Caco-2 (cell line): ENCODE data around the gene SMOC2. TPM values are rescaled to one million over a fixed set of nuclear protein-coding genes. Genes with fewer than 3 reads are reported as not detected.

Experiments
- BruUV-seq: library from RNA; stranded (reverse); fragments of 400-500 nt; replicated peaks from 2 replicates; lab custom pipeline; 2021; lab: Mats Ljungman, UMichigan
- CTCF ChIA-PET: fragments of 300-600 bp; sonication (Branson Sonifier 250); formaldehyde crosslinking; loops from one replicate; lab custom pipeline; 2022; ENCODE audit warnings: antibody characterized with exemption; lab: Charles Lee
- POLR2A ChIA-PET: fragments of 300-600 bp; sonication (Branson Sonifier 250); formaldehyde crosslinking; loops from one replicate; lab custom pipeline; 2022; ENCODE audit warnings: antibody characterized with exemption; lab: Charles Lee
- DNase-seq, 2 experiments: peaks; one replicate each; pipeline versions ENCODE4 v3.0.0 to v3.0.0-alpha.2; 2020 to 2022
- H3K27me3 ChIP-seq: replicated peaks from 2 replicates; pipeline ENCODE4 v1.6.0; 2011; ENCODE audit warnings: low read length; ENCODE audit not compliant: control insufficient read depth, insufficient read depth
- H3K36me3 ChIP-seq: 2 replicates; pipeline ENCODE4 v1.5.1; 2011; ENCODE audit warnings: low read length; ENCODE audit not compliant: control insufficient read depth, insufficient read depth
- H3K4me1 ChIP-seq: fragments of 250-450 bp; sonication (Bioruptor Pico); 2 replicates; pipeline ENCODE4 v1.5.1; 2020; ENCODE audit warnings: mild to moderate bottlenecking
- H3K4me3 ChIP-seq: 2 replicates; pipeline ENCODE4 v1.5.1; 2011; ENCODE audit warnings: low read depth, mild to moderate bottlenecking, control low read depth, low read length
- H3K9me3 ChIP-seq: fragments of 250-450 bp; sonication (Bioruptor Pico); 2 replicates; pipeline ENCODE4 v1.5.1; 2020; ENCODE audit warnings: mild to moderate bottlenecking, moderate library complexity
- H3K27ac Mint-ChIP-seq: one replicate; pipeline ENCODE4 v1.8.0; 2022; ENCODE audit warnings: mixed read lengths; ENCODE audit not compliant: unreplicated experiment
- H3K27me3 Mint-ChIP-seq: one replicate; pipeline ENCODE4 v1.8.0; 2022; ENCODE audit warnings: mixed read lengths; ENCODE audit not compliant: insufficient read depth, unreplicated experiment
- H3K36me3 Mint-ChIP-seq: one replicate; pipeline ENCODE4 v1.8.0; 2022; ENCODE audit warnings: mild to moderate bottlenecking, mixed read lengths; ENCODE audit not compliant: insufficient read depth, unreplicated experiment
- H3K4me1 Mint-ChIP-seq: one replicate; pipeline ENCODE4 v1.8.0; 2022; ENCODE audit warnings: low read depth, mixed read lengths; ENCODE audit not compliant: unreplicated experiment
- H3K4me3 Mint-ChIP-seq: one replicate; pipeline ENCODE4 v1.8.0; 2022; ENCODE audit warnings: mild to moderate bottlenecking, moderate library complexity, mixed read lengths; ENCODE audit not compliant: unreplicated experiment
- H3K9me3 Mint-ChIP-seq: one replicate; pipeline ENCODE4 v1.8.0; 2022; ENCODE audit warnings: mixed read lengths; ENCODE audit not compliant: unreplicated experiment
- CTCF ChIP-seq, 2 experiments: fragments of 200-600 bp in 1 of 2; IDR thresholded peaks; 1 replicate in 1 of 2; 2 replicates in 1 of 2; pipeline versions ENCODE4 v1.5.1 to v1.8.0; 2011 to 2022; ENCODE audit warnings: antibody characterized with exemption in 1 of 2, control low read depth in 1 of 2, inconsistent platforms in 1 of 2, low read depth in 1 of 2, low read length in 1 of 2, mild to moderate bottlenecking in 1 of 2, moderate library complexity in 1 of 2; ENCODE audit not compliant: insufficient read depth in 1 of 2, severe bottlenecking in 1 of 2, unreplicated experiment in 1 of 2
- intact Hi-C: fragments of 100-400 bp; cut with micrococcal nuclease; formaldehyde crosslinking; loops from one replicate; pipeline ENCODE4 v1.10.0; 2022; ENCODE audit not compliant: unreplicated experiment
- total RNA-seq: library from RNA; stranded (reverse); gene quantifications from 2 replicates; pipeline ENCODE4 v1.2.3, GENCODE V29; 2022

SMOC2 gene
- total RNA-seq, 1 experiment from 2014 or later: 2.8 TPM

GRCh38 chr6:168532070-168532469 lies 91.1 kb downstream of the SMOC2 start:
- CTCF ChIA-PET: no interaction called here

GRCh38 chr6:168533414-168533813 lies 92.4 kb downstream of the SMOC2 start:
- ChIA-PET POLR2A (no interaction called here), CTCF (no interaction called here)
- Mint-ChIP-seq H3K4me3 (no peak overlapping the region), H3K27ac (no peak overlapping the region), H3K27me3 (no peaks in the 10 kb centered on the region), H3K4me1 (no peaks in the 10 kb centered on the region), H3K9me3 (no peaks in the 10 kb centered on the region), H3K36me3 (no peaks in the 10 kb centered on the region)
- Histone ChIP-seq H3K36me3 (no peaks in the 10 kb centered on the region), H3K4me3 (no peak overlapping the region), H3K27me3 (no peaks in the 10 kb centered on the region), H3K4me1 (no peaks in the 10 kb centered on the region), H3K9me3 (no peaks in the 10 kb centered on the region)
- intact Hi-C loops: no loop called here
- DNase-seq: no peak
- no TSS peak for BruUV-seq
- no peak for TF ChIP-seq CTCF (IDR thresholded peaks at IDR 0.05; ENCODE audit: insufficient read depth in 1 of 2, low read depth in 1 of 2, low read length in 1 of 2, severe bottlenecking in 1 of 2, unreplicated experiment in 1 of 2)

More at GRCh38 chr6:168532070-168532469, 91.1 kb downstream of the SMOC2 start:
- no peaks in the 10 kb centered on the region for H3K36me3 Mint-ChIP-seq
- Histone ChIP-seq H3K4me3 (no peak overlapping the region), H3K36me3 (no peaks in the 10 kb centered on the region), H3K9me3 (no peaks in the 10 kb centered on the region), H3K27me3 (no peaks in the 10 kb centered on the region), H3K4me1 (no peaks in the 10 kb centered on the region)
- H3K4me1 Mint-ChIP-seq: no peaks in the 10 kb centered on the region
- no peak for TF ChIP-seq CTCF (IDR thresholded peaks at IDR 0.05; ENCODE audit: insufficient read depth in 1 of 2, low read depth in 1 of 2, low read length in 1 of 2, severe bottlenecking in 1 of 2, unreplicated experiment in 1 of 2)
- no peak for DNase-seq
- no peak overlapping the region for H3K27ac Mint-ChIP-seq
- no peaks in the 10 kb centered on the region for H3K27me3 Mint-ChIP-seq
- intact Hi-C loops: no loop called here
- BruUV-seq: no TSS peak
- POLR2A ChIA-PET: no interaction called here
- H3K4me3 Mint-ChIP-seq: no peak overlapping the region
- H3K9me3 Mint-ChIP-seq: no peaks in the 10 kb centered on the region

GRCh38 chr6:168534265-168534664 lies 93.3 kb downstream of the SMOC2 start:
- Mint-ChIP-seq H3K36me3 (no peaks in the 10 kb centered on the region), H3K9me3 (no peaks in the 10 kb centered on the region), H3K4me3 (no peak overlapping the region), H3K27me3 (no peaks in the 10 kb centered on the region), H3K27ac (no peak overlapping the region), H3K4me1 (no peaks in the 10 kb centered on the region)
- no peak for DNase-seq
- Histone ChIP-seq H3K4me1 (no peaks in the 10 kb centered on the region), H3K4me3 (no peak overlapping the region), H3K9me3 (no peaks in the 10 kb centered on the region), H3K27me3 (no peaks in the 10 kb centered on the region), H3K36me3 (no peaks in the 10 kb centered on the region)
- CTCF ChIA-PET: no interaction called here
- intact Hi-C loops: no loop called here
- POLR2A ChIA-PET: no interaction called here
- BruUV-seq: no TSS peak
- no peak for TF ChIP-seq CTCF (IDR thresholded peaks at IDR 0.05; ENCODE audit: insufficient read depth in 1 of 2, low read depth in 1 of 2, low read length in 1 of 2, severe bottlenecking in 1 of 2, unreplicated experiment in 1 of 2)
